ENCODE data around the gene PPM1J. TPM values are rescaled to one million over a fixed set of nuclear protein-coding genes. Genes with fewer than 3 reads are reported as not detected.

PPM1J gene
- total and polyA plus RNA-seq, 2 of the 8 experiments (the other 6 are each of a cell fraction or from before 2014, with no cell fraction given): 19.4 to 31.6 TPM

GRCh38 chr1:112716133-112716720, 1.1 kb upstream of the PPM1J start (continued):
- TF ChIP-seq CHD7 (IDR thresholded peaks at IDR 0.05; ENCODE audit: insufficient replicate concordance, low read length) (no peak), JUND (IDR thresholded peaks at IDR 0.05; ENCODE audit: low read length) (0 out of 2 replicates have a peak, but pooled peaks have one; percentile 19), TEAD4 (IDR thresholded peaks at IDR 0.05; ENCODE audit: low read depth, low read length) (peak; percentile 82)

All from H1 (cell line).